K562 (cell line): ENCODE results near the gene PPP1R3E. TPM values are rescaled to one million over a fixed set of nuclear protein-coding genes. Genes with fewer than 3 reads are reported as not detected.
A peak's percentile ranks its signal among the peaks of the same experiment; 100 is the strongest.

Experiments used
- CAMTA2 ChIP-seq: fragments of 250-450 bp; sonication (Bioruptor Pico); conservative IDR thresholded peaks from 2 replicates; pipeline ENCODE4 v1.5.1; 2022
- CTBP1 ChIP-seq: fragments of 450-650 bp; IDR thresholded peaks from 2 replicates; pipeline ENCODE4 v1.6.1; 2016; ENCODE audit warnings: borderline replicate concordance
- ETV6 ChIP-seq, 3 experiments: fragments of 150-350 bp in 1 of 3; sonication (generic) in 1 of 3; formaldehyde crosslinking in 1 of 3; IDR thresholded peaks; 2 replicates each; pipeline versions ENCODE4 v1.6.1 to v1.8.0; 2014 to 2022; ENCODE audit warnings: borderline replicate concordance in 2 of 3, low read depth in 2 of 3, antibody characterized with exemption in 1 of 3, low read length in 1 of 3, mild to moderate bottlenecking in 1 of 3, missing genetic modification reagents in 1 of 3
- FUS ChIP-seq: fragments of 200-400 bp; formaldehyde crosslinking; optimal IDR thresholded peaks from 2 replicates; pipeline ENCODE3; 2017; ENCODE audit warnings: low read depth, low read length
- MCM2 ChIP-seq: fragments of 450-650 bp; IDR thresholded peaks from 2 replicates; pipeline ENCODE4 v1.6.1; 2017; ENCODE audit warnings: low read depth, mild to moderate bottlenecking
- MYC ChIP-seq, 2 experiments: fragments of 250-450 bp in 1 of 2; sonication (Bioruptor Pico) in 1 of 2; IDR thresholded peaks; 2 replicates each; pipeline versions ENCODE4 v1.5.1 to v1.6.1; 2012 to 2021; ENCODE audit warnings: low read depth in 2 of 2, borderline replicate concordance in 1 of 2, improper control_type of control experiment in 1 of 2, low read length in 1 of 2, mild to moderate bottlenecking in 1 of 2, moderate library complexity in 1 of 2
- NCOA2 ChIP-seq, 2 experiments: fragments of 450-650 bp; IDR thresholded peaks; 2 replicates each; pipeline ENCODE4 v1.6.1; 2018; ENCODE audit warnings: mild to moderate bottlenecking in 2 of 2, moderate library complexity in 1 of 2; ENCODE audit not compliant: partially characterized antibody in 2 of 2
- NEUROD1 ChIP-seq: fragments of 150-350 bp; IDR thresholded peaks from 2 replicates; pipeline ENCODE4 v1.6.1; 2014; ENCODE audit warnings: borderline replicate concordance, low read length, low read depth; ENCODE audit not compliant: partially characterized antibody
- REST ChIP-seq, 2 experiments: fragments of 450-650 bp; formaldehyde crosslinking in 1 of 2; IDR thresholded peaks; 2 replicates each; pipeline versions ENCODE4 v1.4.0 to v1.6.1; 2014 to 2020; ENCODE audit warnings: mild to moderate bottlenecking in 2 of 2, borderline replicate concordance in 1 of 2, low read depth in 1 of 2
- SMAD4 ChIP-seq: fragments of 250-450 bp; sonication (Bioruptor Pico); conservative IDR thresholded peaks from 2 replicates; pipeline ENCODE4 v1.8.0; 2021; ENCODE audit warnings: inconsistent platforms, mild to moderate bottlenecking, moderate library complexity
- SMARCE1 ChIP-seq: fragments of 450-650 bp; IDR thresholded peaks from 2 replicates; pipeline ENCODE4 v1.7.1; 2016; ENCODE audit warnings: mild to moderate bottlenecking
- TAF1 ChIP-seq: IDR thresholded peaks from 2 replicates; pipeline ENCODE4 v1.6.1; 2011; ENCODE audit warnings: mild to moderate bottlenecking, low read length, moderate library complexity; ENCODE audit not compliant: insufficient read depth, control insufficient read depth, severe bottlenecking; ENCODE audit errors: extremely low read depth
- polyA plus RNA-seq, 8 experiments: library from polyadenylated mRNA; depleted of rRNA in 4 of 8; stranded (reverse) in 5 of 8; unstranded in 3 of 8; fragments of >200 nt; fragmentation: Nextera tagmentation in 2 of 8; fragmentation: Illumina TruSeq in 1 of 8; extraction: Ambion mirVana in 2 of 8; extraction: Trizol in 1 of 8; gene quantifications; 2 replicates each; pipeline versions ENCODE4 v1.2.1 to v1.2.3, GENCODE V29; 2011 to 2014; ENCODE audit warnings: inconsistent platforms in 1 of 8, missing spikeins in 1 of 8
- total RNA-seq, 7 experiments: library from RNA; depleted of rRNA in 6 of 7; stranded (reverse); fragments of >200 nt in 6 of 7; fragmentation: Illumina TruSeq in 2 of 7; extraction: Trizol in 2 of 7; gene quantifications; 2 replicates each; pipeline versions ENCODE4 v1.2.1 to v1.2.3, GENCODE V29; 2011 to 2021; ENCODE audit warnings: low replicate concordance in 1 of 7
- TF ChIP-seq, protein P1 (sequence below): fragments of 450-650 bp; IDR thresholded peaks from 2 replicates; pipeline ENCODE4 v1.6.1; 2016
- TF ChIP-seq, protein P2 (sequence below): fragments of 450-650 bp; formaldehyde crosslinking; conservative IDR thresholded peaks from 2 replicates; pipeline ENCODE4 v1.4.0; 2022; ENCODE audit warnings: mild to moderate bottlenecking, missing genetic modification characterization

PPP1R3E gene
- total and polyA plus RNA-seq, 9 of the 15 experiments (the other 6 are each of a cell fraction or from before 2014, with no cell fraction given): 3.2 to 18.4 (median 7.6) TPM

- TF ChIP-seq REST (IDR thresholded peaks at IDR 0.05; ENCODE audit: borderline replicate concordance) (peak; percentile 47), REST (CRISPR knock-in tag; IDR thresholded peaks at IDR 0.05; ENCODE audit: low read depth) (no peak), NCOA2 (IDR thresholded peaks at IDR 0.05; ENCODE audit: partially characterized antibody in 2 of 2) (no peak), SMAD4 (CRISPR knock-in tag) (peak; percentile 53; the same call in 1 of the 2 replicates), MCM2 (no peak), TAF1 (peak; percentile 85), SMARCE1 (0 out of 2 replicates have a peak, but pooled peaks have one; percentile 33), CAMTA2 (no peak), FUS (no peak), MYC (IDR thresholded peaks at IDR 0.05; ENCODE audit: low read depth, low read length) (no peak; the same call in 1 of the 2 replicates), MYC (CRISPR knock-in tag; IDR thresholded peaks at IDR 0.05; ENCODE audit: borderline replicate concordance, low read depth) (peak; percentile 33; the same call in 1 of the 2 replicates), NEUROD1 (peak; percentile 97), ETV6 (IDR thresholded peaks at IDR 0.05; ENCODE audit: borderline replicate concordance in 1 of 2, low read depth in 2 of 2, low read length in 1 of 2) (no peak), ETV6 (CRISPR knock-in tag; IDR thresholded peaks at IDR 0.05; ENCODE audit: borderline replicate concordance) (no peak), CTBP1 (peak; percentile 86; the same call in 1 of the 2 replicates)
- TF ChIP-seq, protein P1, sequence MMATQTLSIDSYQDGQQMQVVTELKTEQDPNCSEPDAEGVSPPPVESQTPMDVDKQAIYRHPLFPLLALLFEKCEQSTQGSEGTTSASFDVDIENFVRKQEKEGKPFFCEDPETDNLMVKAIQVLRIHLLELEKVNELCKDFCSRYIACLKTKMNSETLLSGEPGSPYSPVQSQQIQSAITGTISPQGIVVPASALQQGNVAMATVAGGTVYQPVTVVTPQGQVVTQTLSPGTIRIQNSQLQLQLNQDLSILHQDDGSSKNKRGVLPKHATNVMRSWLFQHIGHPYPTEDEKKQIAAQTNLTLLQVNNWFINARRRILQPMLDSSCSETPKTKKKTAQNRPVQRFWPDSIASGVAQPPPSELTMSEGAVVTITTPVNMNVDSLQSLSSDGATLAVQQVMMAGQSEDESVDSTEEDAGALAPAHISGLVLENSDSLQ: peak; percentile 66
- TF ChIP-seq, protein P2, sequence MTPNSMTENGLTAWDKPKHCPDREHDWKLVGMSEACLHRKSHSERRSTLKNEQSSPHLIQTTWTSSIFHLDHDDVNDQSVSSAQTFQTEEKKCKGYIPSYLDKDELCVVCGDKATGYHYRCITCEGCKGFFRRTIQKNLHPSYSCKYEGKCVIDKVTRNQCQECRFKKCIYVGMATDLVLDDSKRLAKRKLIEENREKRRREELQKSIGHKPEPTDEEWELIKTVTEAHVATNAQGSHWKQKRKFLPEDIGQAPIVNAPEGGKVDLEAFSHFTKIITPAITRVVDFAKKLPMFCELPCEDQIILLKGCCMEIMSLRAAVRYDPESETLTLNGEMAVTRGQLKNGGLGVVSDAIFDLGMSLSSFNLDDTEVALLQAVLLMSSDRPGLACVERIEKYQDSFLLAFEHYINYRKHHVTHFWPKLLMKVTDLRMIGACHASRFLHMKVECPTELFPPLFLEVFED (CRISPR knock-in tag): no peak
Measured at GRCh38 chr14:23286020-23286901, 16.4 kb downstream of the PPP1R3E start, which contains the start of gene HOMEZ (continued).
